Esophagus squamous epithelium (tissue), 5 donors: ENCODE results near the gene TNN. TPM values are rescaled to one million over a fixed set of nuclear protein-coding genes. Genes with fewer than 3 reads are reported as not detected.

Source experiments
- DNase-seq: peaks from one replicate; lab custom pipeline; 2025; lab: John Stamatoyannopoulos, UW
- H3K27ac ChIP-seq, 4 donors: fragments of 200-600 bp; sonication (generic); one replicate each; pipeline ENCODE4 v1.5.1; 2016 to 2019; ENCODE audit warnings: mild to moderate bottlenecking in 1 of 4
- H3K27me3 ChIP-seq, 4 donors: fragments of 200-600 bp; sonication (generic); 1 replicate in 3 of 4; 2 replicates in 1 of 4; pipeline versions ENCODE4 v1.5.1 to v1.6.0; 2017 to 2021; ENCODE audit warnings: antibody characterized with exemption in 1 of 4
- H3K36me3 ChIP-seq, 3 donors: fragments of 200-600 bp; sonication (generic); one replicate each; pipeline ENCODE4 v1.5.1; 2016 to 2019
- H3K4me1 ChIP-seq, 3 donors: fragments of 200-600 bp; sonication (generic); one replicate each; pipeline ENCODE4 v1.5.1; 2017 to 2019
- H3K4me3 ChIP-seq, 4 donors: fragments of 200-600 bp; sonication (generic); 1 replicate in 3 of 4; 2 replicates in 1 of 4; pipeline ENCODE4 v1.5.1; 2016 to 2019; ENCODE audit warnings: mild to moderate bottlenecking in 2 of 4, moderate library complexity in 1 of 4
- H3K9me3 ChIP-seq, 3 donors: fragments of 200-600 bp; sonication (generic); one replicate each; pipeline ENCODE4 v1.5.1; 2016 to 2019
- CTCF ChIP-seq, 6 experiments: fragments of 450-650 bp in 4 of 6; fragments of 200-600 bp in 2 of 6; sonication (generic) in 2 of 6; IDR thresholded peaks; one replicate each; pipeline ENCODE4 v1.5.1; 2016 to 2019; ENCODE audit warnings: antibody characterized with exemption in 6 of 6, mild to moderate bottlenecking in 4 of 6, moderate library complexity in 4 of 6
- POLR2A ChIP-seq, 4 donors: fragments of 450-650 bp; IDR thresholded peaks; one replicate each; pipeline ENCODE4 v1.6.1; 2017; ENCODE audit warnings: antibody characterized with exemption in 4 of 4, mild to moderate bottlenecking in 4 of 4, moderate library complexity in 3 of 4
- WGBS, 2 donors: methylation state at CpG; one replicate each; pipeline ENCODE4 v1.1.5; 2018; 5-methylcytosine and 5-hydroxymethylcytosine counted together
- intact Hi-C: fragments of 100-400 bp; cut with DNase I; formaldehyde crosslinking; loops from one replicate; pipeline ENCODE4 v1.15.0; 2022
- small RNA-seq, 4 donors: library from RNA; depleted of rRNA; stranded (forward); fragments of <200 nt; gene quantifications; one replicate each; pipeline ENCODE3, GENCODE V24; 2016
- total RNA-seq, 4 donors: library from RNA; depleted of rRNA; stranded (reverse); fragments of >200 nt; gene quantifications; one replicate each; pipeline ENCODE4 v1.1.0, GENCODE V29; 2016
- donor health status: DM: yes; HTN: yes; CAD: no.

TNN gene
- total RNA-seq, 4 donors from 2014 or later = under 0.01 to 0.09 TPM; not detected in 2

GRCh38 chr1:175195798-175196197, 128.2 kb downstream of the TNN start:
- peaks cover 0 to 58% (median 0%) of the 10 kb centered on the region in 4 donors for H3K27me3 ChIP-seq
- TF ChIP-seq POLR2A (IDR thresholded peaks at IDR 0.05) = no peak
- TF ChIP-seq CTCF (IDR thresholded peaks at IDR 0.05) = no peak
- peak overlapping the region in 3 of 4 donors; percentile 6 to 51 (median 12) for H3K27ac ChIP-seq
- WGBS, 2 donors = 25 to 37% methylated on average over 3 of the region's 3 CpGs
- H3K36me3 ChIP-seq = no peaks in the 10 kb centered on the region
- intact Hi-C loops = no loop called here
- H3K4me1 ChIP-seq = peaks cover 6 to 82% (median 26%) of the 10 kb centered on the region in 3 donors
- no peaks in the 10 kb centered on the region for H3K9me3 ChIP-seq
- H3K4me3 ChIP-seq = no peak overlapping the region
- no peak for DNase-seq

GRCh38 chr1:175197531-175197930, 129.9 kb downstream of the TNN start:
- intact Hi-C loops = no loop called here
- Histone ChIP-seq H3K9me3 (no peaks in the 10 kb centered on the region), H3K27me3 (peaks cover 0 to 76% (median 0%) of the 10 kb centered on the region in 4 donors), H3K4me3 (no peak overlapping the region), H3K4me1 (peaks cover 6 to 77% (median 29%) of the 10 kb centered on the region in 3 donors), H3K27ac (peak overlapping the region; percentile 5 to 61 (median 35)), H3K36me3 (no peaks in the 10 kb centered on the region)
- TF ChIP-seq POLR2A (IDR thresholded peaks at IDR 0.05) (no peak), CTCF (IDR thresholded peaks at IDR 0.05) (no peak)
- WGBS, 2 donors = 29% methylated on average over 2 of the region's 2 CpGs
- no peak for DNase-seq

Small RNA genes within 50 kb of the gene (small RNA-seq; reads per million reads assigned to genes)
- gene RF00019 = 0 reads per million in 4 donors

Other genes with a start within 250 kb of the TNN start
- gene CACYBP, start 67.9 kb upstream of the TNN start, total RNA-seq = 10 to 100 TPM; 66.9 to 92.5 (median 82.1) TPM
- gene MRPS14, start 44.4 kb upstream of the TNN start, total RNA-seq = 10 to 100 TPM in 3 of 4 donors, 1 to 10 TPM in 1; 8.6 to 18.1 (median 15.4) TPM
- 10 to 100 TPM in 2 of 4 donors, 1 to 10 TPM in 2; 3.3 to 22.7 (median 10.3) TPM for gene KIAA0040, start 124.9 kb downstream of the TNN start, total RNA-seq